Stimulated activated CD4-positive, alpha-beta T cell treated with anti-CD3 and anti-CD28 coated beads, Interleukin-4, amount 100 ng/mL, for 48 hours (primary cell): ENCODE data around the gene ECM1.
A peak's percentile ranks its signal among the peaks of the same experiment; 100 is the strongest.

Experiments used
- DNase-seq, 2 donors: peaks; one replicate each; pipeline ENCODE4 v3.0.0-alpha.2; 2020; ENCODE audit warnings: low read depth in 2 of 2

Gene ECM1

GRCh38 chr1:150512846-150513245 is 4.9 kb downstream of the ECM1 start:
- no peak for DNase-seq

DNA sequence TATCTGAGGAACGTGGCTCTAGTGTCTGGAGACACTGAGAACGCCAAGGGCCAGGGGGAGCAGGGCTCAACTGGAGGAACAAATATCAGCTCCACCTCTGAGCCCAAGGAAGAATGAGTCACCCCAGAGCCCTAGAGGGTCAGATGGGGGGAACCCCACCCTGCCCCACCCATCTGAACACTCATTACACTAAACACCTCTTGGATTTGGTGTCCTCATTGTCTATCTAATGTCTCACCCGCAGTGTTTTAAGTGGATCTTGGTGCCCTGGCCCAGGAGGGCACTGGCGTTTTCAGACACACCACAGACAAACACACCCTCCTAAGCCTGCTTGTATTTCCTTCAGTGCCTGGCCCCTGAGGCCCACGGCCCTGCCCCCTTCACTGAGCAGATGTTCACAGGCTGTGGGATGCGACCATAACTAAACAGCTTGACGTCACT is 5.5 kb downstream of the ECM1 start:
- DNase-seq: no peak

- no peak for DNase-seq
Measured at GRCh38 chr1:150514260-150514659, 6.4 kb downstream of the ECM1 start.

- DNase-seq: no peak
Measured at GRCh38 chr1:150514913-150515327, 7.0 kb downstream of the ECM1 start.

GRCh38 chr1:150515328-150516049 is 7.6 kb downstream of the ECM1 start, which contains the start of gene FALEC:
TSS of gene FALEC (plus strand) at chr1:150515752.
- peak; percentile 81 to 90 for DNase-seq

GRCh38 chr1:150516050-150516591 is 8.2 kb downstream of the ECM1 start:
- DNase-seq: no peak

GRCh38 chr1:150516616-150517015 is 8.7 kb downstream of the ECM1 start:
- DNase-seq: no peak

DNA sequence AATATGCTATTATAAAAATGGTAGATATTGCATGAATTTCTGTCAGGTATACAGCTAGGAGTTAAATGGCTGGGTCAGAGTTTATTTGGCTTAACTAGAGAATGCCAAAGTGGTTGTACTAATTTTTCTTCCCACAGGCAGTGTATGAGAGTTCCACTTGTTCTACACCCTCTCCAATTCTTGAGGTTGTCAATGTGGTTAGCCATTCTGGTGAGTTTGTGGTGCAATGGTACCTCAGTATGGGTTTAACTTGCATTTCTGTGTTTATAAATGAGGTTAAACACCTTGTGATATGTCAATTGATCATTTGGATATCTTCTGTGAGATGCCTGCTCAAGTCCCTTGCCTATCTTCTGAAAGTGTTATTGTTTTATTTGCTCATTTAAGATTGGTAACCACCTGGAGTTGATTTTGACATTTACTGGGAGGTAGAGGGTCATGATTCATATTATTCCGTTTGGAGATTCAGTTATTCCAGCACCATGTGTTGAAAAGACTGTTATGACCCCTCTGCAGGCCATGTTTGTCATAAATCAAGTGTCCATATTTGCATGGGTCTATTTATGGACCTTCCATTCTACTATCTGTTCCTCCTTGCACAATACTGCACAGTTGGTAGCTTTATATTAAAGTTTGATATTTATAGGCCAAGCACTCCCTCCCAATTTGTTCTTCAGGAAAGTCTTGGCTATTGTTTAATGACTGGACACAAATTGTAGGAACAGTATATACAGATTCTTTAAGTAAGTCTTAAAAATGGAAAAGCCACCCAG is 13.5 kb downstream of the ECM1 start:
- no peak for DNase-seq

- no peak for DNase-seq
Measured at GRCh38 chr1:150525348-150525747, 17.4 kb downstream of the ECM1 start.

DNA sequence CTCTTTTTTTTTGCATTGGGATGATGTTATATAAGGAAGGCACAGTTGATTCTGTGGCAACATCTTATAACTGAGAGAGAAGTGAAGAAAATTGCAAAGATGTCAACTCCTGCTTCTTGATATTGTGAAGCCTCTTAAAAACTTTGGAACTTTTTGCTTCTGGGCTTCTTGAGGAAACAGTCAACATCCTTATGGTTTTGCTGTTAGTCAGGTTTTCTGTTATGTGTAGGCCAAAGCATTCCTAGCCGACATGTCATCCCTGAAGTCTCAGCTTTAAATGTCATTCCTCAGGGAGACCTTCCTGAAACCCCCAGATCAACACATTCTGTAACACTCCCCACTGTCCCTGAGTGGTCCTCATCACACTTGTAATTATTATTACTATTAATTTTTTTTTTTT is 20.3 kb downstream of the ECM1 start:
- DNase-seq: no peak

GRCh38 chr1:150529017-150529416 is 21.1 kb downstream of the ECM1 start:
- no peak for DNase-seq

- DNase-seq: no peak
Measured at GRCh38 chr1:150530491-150531159, 22.7 kb downstream of the ECM1 start.

DNA sequence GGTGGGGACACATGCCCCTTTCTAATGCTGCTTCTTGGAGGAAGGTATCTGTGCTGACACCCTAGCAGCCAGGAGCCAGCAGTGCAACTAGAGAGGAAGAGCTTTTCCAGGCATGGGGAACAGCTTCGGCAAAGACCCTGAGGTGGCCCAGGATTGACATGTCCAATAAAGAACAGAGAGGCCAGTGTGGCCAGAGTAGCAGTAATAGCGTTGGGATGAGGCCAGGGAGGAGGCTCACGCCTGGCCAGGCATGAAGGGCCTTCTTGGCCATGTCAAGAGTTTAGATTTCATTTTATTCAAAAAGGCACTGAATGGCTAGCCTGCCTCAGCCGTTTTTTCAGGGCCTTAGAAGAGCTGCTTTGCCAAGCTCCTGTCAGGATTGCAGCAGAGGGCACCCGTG is 25.0 kb downstream of the ECM1 start:
- DNase-seq: no peak

DNA sequence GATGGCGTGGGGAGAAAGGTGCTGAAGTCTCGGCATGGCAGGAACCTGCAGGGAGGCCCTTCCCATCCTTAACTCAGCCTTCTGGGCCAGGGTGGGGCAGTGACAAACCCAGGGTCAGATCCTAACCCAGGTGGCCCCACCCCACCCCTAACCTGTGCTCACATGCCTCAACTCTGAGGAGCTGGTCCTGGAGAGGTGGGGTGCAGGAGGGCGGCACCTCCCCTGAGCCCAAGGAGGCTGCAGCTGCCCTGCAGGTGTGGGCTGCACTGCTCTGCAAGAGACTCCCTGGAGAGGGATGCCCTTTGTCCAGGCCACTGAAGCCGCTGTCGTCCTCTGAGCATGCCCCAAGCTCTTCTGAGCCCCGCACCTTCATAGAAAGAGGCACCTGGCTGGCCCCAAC is 26.1 kb downstream of the ECM1 start:
- DNase-seq: no peak

GRCh38 chr1:150535511-150536287 is 27.8 kb downstream of the ECM1 start:
- no peak for DNase-seq

DNA sequence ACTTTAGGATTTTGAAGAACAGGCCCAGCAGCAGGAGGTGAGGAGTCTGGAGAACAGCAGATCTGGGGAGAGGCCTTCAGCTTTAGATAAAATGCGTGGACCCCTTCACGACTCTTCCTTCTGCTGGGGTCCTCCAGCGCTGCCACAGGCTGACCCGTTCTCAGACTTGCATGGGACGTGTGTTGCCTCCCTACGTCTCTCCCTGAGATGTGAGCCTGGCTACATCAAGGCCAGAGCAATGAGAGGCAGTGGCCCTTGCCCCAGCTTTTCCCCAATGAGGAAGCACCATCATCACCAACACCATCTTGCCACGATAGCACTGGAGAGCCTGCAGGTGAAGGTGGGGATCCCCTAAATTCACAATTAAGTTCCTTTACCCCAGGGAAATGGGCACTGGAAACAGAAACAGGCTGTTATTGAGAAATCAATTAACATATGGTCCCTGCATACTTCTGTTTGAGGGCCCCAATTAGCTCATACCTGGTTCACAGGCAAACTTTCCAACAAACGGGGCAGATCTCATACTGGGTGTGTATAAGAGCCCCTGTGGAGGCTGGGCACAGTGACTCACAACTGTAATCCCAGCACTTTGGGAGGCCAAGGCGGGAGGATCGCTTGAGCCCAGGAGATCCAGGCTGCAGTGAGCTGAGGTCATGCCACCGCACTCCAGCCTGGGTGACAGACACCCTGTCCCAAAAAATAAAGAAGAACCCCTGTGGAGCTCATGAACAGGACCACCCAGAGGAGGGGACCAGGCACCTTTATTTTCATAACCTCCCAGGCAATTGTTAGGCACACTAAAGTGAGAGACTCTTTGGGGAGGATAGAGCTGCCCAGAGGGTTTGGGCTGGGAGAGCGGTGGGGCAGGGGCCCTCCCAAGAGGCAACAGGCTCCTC is 29.2 kb downstream of the ECM1 start:
- DNase-seq: no peak

DNA sequence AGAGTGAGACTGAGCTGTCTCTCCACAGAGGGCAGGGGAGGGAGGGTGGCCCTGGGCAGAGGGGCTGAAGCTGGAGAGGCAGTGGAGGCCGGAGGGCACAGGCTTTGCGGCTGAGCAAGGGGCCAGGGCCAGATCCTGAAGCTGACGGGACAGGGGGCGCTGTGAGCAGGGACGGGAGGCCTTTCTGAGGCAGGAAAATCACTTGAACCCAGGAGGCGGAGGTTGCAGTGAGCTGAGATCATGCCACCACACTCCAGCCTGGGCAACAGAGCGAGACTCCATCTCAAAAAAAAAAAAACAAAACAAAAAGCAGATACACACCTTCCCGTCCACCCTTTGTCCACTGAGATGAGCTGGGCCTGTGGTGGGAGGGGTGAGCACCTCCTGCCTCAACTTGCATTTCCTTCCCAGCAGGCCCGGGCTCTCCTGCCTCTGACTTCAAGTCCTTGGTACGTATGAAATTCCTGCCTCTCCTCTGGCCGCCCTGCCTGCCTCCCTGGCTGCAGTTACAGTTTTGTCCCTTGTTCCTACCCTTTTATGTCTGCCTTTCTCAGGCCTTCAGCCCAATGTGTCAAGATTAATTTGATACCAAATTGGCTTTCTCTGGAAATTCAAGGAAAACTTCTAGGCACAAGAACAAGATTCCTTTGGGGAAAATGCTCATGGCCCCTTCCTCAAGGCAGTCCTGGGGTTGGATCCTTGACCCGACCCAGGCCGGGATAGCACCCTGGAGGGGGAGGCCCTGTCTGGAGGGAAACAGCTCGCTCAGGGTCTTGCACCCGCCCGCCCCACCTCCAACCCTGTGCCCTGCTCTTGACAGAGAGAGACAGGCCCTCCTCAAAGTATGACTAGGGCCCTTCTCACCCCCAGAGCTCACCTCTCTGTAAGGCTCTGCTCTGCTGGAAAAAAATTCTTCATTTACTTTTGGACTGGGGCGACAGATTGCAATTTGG is 30.1 kb downstream of the ECM1 start:
- no peak for DNase-seq

- DNase-seq: no peak
Measured at GRCh38 chr1:150543500-150544143, 35.7 kb downstream of the ECM1 start.

DNA sequence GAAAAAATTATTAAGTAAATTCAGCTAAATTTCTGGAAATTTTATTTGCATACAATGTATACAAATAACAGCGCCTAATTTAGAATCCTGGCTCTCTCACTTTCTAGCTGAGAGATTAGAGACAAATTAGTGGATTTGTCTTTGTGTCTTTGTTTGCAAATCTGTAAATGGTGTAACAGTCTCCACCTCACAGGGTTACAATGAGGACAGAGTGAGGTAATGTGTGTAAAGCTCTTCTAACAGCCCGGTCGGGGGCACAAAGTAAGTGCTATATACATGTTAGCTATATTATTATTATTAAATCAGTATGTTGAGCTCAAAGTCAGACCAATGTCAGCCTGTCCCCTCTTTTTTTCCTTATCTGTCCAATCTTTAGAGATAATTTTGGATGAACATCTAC is 36.3 kb downstream of the ECM1 start:
- DNase-seq: no peak
